Urinary bladder (tissue), 4 donors: ENCODE results near the gene INSL6. TPM values are rescaled to one million over a fixed set of nuclear protein-coding genes. Genes with fewer than 3 reads are reported as not detected.

Experiments
- DNase-seq: peaks from one replicate; pipeline ENCODE4 v3.0.0-alpha.2; 2015; ENCODE audit errors: extremely low spot score
- H3K27ac ChIP-seq: one replicate; pipeline ENCODE4 v1.5.1; 2013; ENCODE audit warnings: low read depth, mild to moderate bottlenecking, moderate library complexity
- H3K36me3 ChIP-seq: one replicate; pipeline ENCODE4 v1.6.1; 2013; ENCODE audit warnings: mild to moderate bottlenecking, moderate library complexity; ENCODE audit not compliant: insufficient read depth
- H3K4me1 ChIP-seq: one replicate; pipeline ENCODE4 v1.6.1; 2013; ENCODE audit warnings: mild to moderate bottlenecking, moderate library complexity; ENCODE audit not compliant: insufficient read depth
- H3K4me3 ChIP-seq: one replicate; pipeline ENCODE4 v1.5.1; 2013; ENCODE audit warnings: low read depth, low read length
- WGBS: extraction: QIAGEN DNeasy Blood & Tissue Kit; methylation state at CpG from one replicate; pipeline ENCODE4 v1.1.7; 2013; 5-methylcytosine and 5-hydroxymethylcytosine counted together
- polyA plus RNA-seq: library from polyadenylated mRNA; stranded (reverse); fragments of 200-250 nt; gene quantifications from one replicate; pipeline ENCODE4 v1.2.3, GENCODE V29; 2013
- small RNA-seq: library from RNA; depleted of rRNA; stranded (forward); fragments of <200 nt; gene quantifications from one replicate; pipeline ENCODE3, GENCODE V24; 2014
- total RNA-seq: library from RNA; depleted of rRNA; stranded (reverse); fragments of >200 nt; gene quantifications from one replicate; pipeline ENCODE4 v1.2.3, GENCODE V29; 2014
- donor health status: healthy with polysubstance abuse.
- donor health status: healthy.

Gene INSL6
- total and polyA plus RNA-seq, 2 donors = not detected

- 95% methylated on average over 7 of the region's 7 CpGs for WGBS
- Histone ChIP-seq H3K4me1 (no peaks in the 10 kb centered on the region), H3K27ac (no peak overlapping the region), H3K4me3 (no peak overlapping the region), H3K36me3 (peaks cover 2% of the 10 kb centered on the region)
- no peak for DNase-seq
Observed at GRCh38 chr9:5144217-5144616, 41.2 kb downstream of the INSL6 start.

DNA sequence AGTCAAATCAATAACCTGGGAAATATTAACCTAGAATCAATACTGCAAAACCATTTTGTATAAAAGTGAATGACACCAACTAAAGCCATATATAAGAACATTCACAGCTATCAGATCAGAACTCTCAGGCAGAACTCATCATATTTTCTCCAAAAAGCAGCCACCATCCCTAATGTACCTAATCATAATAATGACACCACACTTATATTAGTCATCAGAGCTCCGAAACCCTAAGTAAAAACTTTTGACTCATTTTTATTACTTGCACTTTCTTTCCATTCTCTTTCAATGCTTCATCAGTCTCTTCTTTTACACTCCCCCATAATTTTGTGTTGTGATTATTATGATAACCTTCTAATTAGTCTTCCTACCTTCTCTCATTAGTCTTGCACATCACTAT, 45.3 kb downstream of the INSL6 start:
- Histone ChIP-seq H3K4me3 (no peak overlapping the region), H3K27ac (no peak overlapping the region), H3K4me1 (no peaks in the 10 kb centered on the region), H3K36me3 (peaks cover 2% of the 10 kb centered on the region)
- no peak for DNase-seq
- 96% methylated on average over 1 of the region's 1 CpG for WGBS

GRCh38 chr9:5122516-5122915, 62.9 kb downstream of the INSL6 start:
- H3K27ac ChIP-seq = no peak overlapping the region
- H3K4me3 ChIP-seq = no peak overlapping the region
- H3K36me3 ChIP-seq = peaks cover 2% of the 10 kb centered on the region
- no peaks in the 10 kb centered on the region for H3K4me1 ChIP-seq
- DNase-seq = no peak
- WGBS = 88% methylated on average over 3 of the region's 3 CpGs

DNA sequence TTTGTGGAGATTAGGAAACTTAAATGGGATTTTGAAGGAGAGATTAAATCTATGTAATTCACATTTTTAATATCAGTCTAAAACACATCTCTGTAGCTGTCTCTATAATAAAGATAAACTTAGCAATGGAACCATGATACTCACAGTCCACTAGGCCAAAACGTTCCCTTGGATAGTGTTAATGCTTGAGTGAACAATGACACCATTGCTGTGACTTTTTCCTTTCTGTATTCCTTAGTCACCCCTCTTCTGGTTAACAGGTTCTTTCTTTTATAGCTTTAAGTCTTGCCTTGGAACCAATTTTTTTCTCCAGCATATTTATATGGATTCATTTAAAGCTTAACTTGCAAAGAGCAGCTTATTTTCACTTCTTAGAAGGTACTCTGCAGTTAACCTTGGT, 63.3 kb downstream of the INSL6 start:
- H3K36me3 ChIP-seq = peaks cover 2% of the 10 kb centered on the region
- 65% methylated on average over 1 of the region's 1 CpG for WGBS
- no peak overlapping the region for H3K27ac ChIP-seq
- H3K4me1 ChIP-seq = no peaks in the 10 kb centered on the region
- H3K4me3 ChIP-seq = no peak overlapping the region
- no peak for DNase-seq

DNA sequence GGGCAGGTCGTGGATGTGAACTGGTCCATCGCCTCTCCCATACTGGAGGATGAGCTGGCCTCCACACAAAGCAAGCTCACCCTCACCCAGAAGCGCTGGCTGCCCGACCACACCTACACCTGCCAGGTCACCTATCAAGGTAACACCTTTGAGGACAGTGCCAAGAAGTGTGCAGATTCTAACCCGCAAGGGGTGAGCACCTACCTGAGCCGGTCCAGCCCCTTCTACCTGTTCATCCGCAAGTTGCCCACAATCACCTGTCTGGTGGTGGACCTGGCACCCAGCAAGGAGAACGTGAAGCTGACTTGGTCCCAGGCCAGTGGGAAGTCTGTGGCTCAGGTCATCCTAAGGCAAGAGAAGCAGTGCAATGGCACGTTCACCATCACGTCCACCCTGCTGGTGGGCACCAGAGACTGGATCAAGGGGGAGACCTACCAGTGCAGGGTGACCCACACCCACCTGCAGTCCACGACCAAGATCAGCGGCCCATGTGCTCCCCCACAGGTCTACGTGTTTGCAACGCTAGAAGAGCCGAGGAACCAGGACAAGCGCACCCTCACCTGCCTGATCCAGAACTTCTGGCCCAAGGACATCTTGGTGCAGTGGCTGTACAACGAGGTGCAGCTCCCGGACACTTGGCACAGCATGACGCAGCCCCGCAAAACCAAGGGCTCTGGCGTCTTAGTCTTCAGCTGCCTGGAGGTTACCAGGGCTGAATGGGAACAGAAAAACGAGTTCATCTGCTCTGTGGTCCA, 71.3 kb downstream of the INSL6 start:
- H3K36me3 ChIP-seq = peaks cover 4% of the 10 kb centered on the region
- no peak overlapping the region for H3K4me3 ChIP-seq
- H3K4me1 ChIP-seq = no peaks in the 10 kb centered on the region
- 97% methylated on average over 22 of the region's 22 CpGs for WGBS
- no peak for DNase-seq
- H3K27ac ChIP-seq = no peak overlapping the region

Small RNAs within 50 kb of the gene (small RNA-seq; reads per million reads assigned to genes)
- not detected for gene AL133547.1

Other genes with a start within 250 kb of the INSL6 start
- 52.1 TPM for gene JAK2, start 200.4 kb downstream of the INSL6 start, total RNA-seq
- gene JAK2, start 200.4 kb downstream of the INSL6 start, polyA plus RNA-seq = 13.7 TPM
- not detected for gene INSL4, start 45.8 kb upstream of the INSL6 start, total RNA-seq
- gene INSL4, start 45.8 kb upstream of the INSL6 start, polyA plus RNA-seq = not detected
- gene RLN2, start 119.1 kb upstream of the INSL6 start, total RNA-seq = not detected
- 0.25 TPM for gene RLN2, start 119.1 kb upstream of the INSL6 start, polyA plus RNA-seq
- 0.42 TPM for gene RLN1, start 154.2 kb upstream of the INSL6 start, total RNA-seq
- gene RLN1, start 154.2 kb upstream of the INSL6 start, polyA plus RNA-seq = not detected